Measurements from ENCODE around the gene LPXN.

The LPXN gene

GRCh38 chr11:58575377-58576020 lies at the start of gene LPXN:
Gene LPXN (minus strand): TSS chr11:58575856. CDS start chr11:58575772, 84 bp downstream.
- no peaks in the 10 kb centered on the region for H3K27me3 ChIP-seq (ENCODE audit: control insufficient read depth, insufficient read depth, low read length)
- no peaks in the 10 kb centered on the region for H3K36me3 ChIP-seq (ENCODE audit: control insufficient read depth, insufficient read depth, low read length)
- H3K9me3 ChIP-seq (ENCODE audit: control insufficient read depth, insufficient read depth, low read length) = no peaks in the 10 kb centered on the region
- H3K4me1 ChIP-seq (ENCODE audit: control insufficient read depth, insufficient read depth, low read length) = 0 out of 2 replicates have a peak, but pooled peaks cover 1% of the 10 kb centered on the region
- no peak within 1 kb of the TSS for H3K4me3 ChIP-seq (ENCODE audit: low read length)
- DNase-seq (ENCODE audit: low read depth, low spot score) = no peak
- no peak within 1 kb of the TSS for H3K27ac ChIP-seq (ENCODE audit: low read length)
- WGBS (ENCODE audit: insufficient coverage, insufficient read length) = no CpG with 5 or more reads among the region's 6 CpGs

GRCh38 chr11:58625086-58625485 lies 49.4 kb upstream of the LPXN start:
- H3K27ac ChIP-seq (ENCODE audit: low read length) = no peak overlapping the region
- no peak for DNase-seq (ENCODE audit: low read depth, low spot score)
- no CpG with 5 or more reads among the region's 4 CpGs for WGBS (ENCODE audit: insufficient coverage, insufficient read length)
- H3K9me3 ChIP-seq (ENCODE audit: control insufficient read depth, insufficient read depth, low read length) = no peaks in the 10 kb centered on the region
- peaks cover 4% of the 10 kb centered on the region; the same call in 1 of the 2 replicates for H3K36me3 ChIP-seq (ENCODE audit: control insufficient read depth, insufficient read depth, low read length)
- no peaks in the 10 kb centered on the region for H3K4me1 ChIP-seq (ENCODE audit: control insufficient read depth, insufficient read depth, low read length)
- no peak overlapping the region for H3K4me3 ChIP-seq (ENCODE audit: low read length)
- H3K27me3 ChIP-seq (ENCODE audit: control insufficient read depth, insufficient read depth, low read length) = no peaks in the 10 kb centered on the region

GRCh38 chr11:58622344-58622743 lies 46.7 kb upstream of the LPXN start, which contains the start of gene CNTF:
Gene CNTF (plus strand): TSS chr11:58622665. CDS start chr11:58622753, 88 bp downstream.
- Histone ChIP-seq H3K4me3 (ENCODE audit: low read length) (no peak within 1 kb of the TSS), H3K27me3 (ENCODE audit: control insufficient read depth, insufficient read depth, low read length) (no peaks in the 10 kb centered on the region), H3K9me3 (ENCODE audit: control insufficient read depth, insufficient read depth, low read length) (no peaks in the 10 kb centered on the region), H3K27ac (ENCODE audit: low read length) (no peak within 1 kb of the TSS), H3K36me3 (ENCODE audit: control insufficient read depth, insufficient read depth, low read length) (peaks cover 9% of the 10 kb centered on the region), H3K4me1 (ENCODE audit: control insufficient read depth, insufficient read depth, low read length) (no peaks in the 10 kb centered on the region)
- no peak for DNase-seq (ENCODE audit: low read depth, low spot score)
- no CpG with 5 or more reads among the region's 2 CpGs for WGBS (ENCODE audit: insufficient coverage, insufficient read length)

- H3K36me3 ChIP-seq (ENCODE audit: control insufficient read depth, insufficient read depth, low read length) = peaks cover 13% of the 10 kb centered on the region
- no peaks in the 10 kb centered on the region for H3K4me1 ChIP-seq (ENCODE audit: control insufficient read depth, insufficient read depth, low read length)
- no CpG with 5 or more reads among the region's 4 CpGs for WGBS (ENCODE audit: insufficient coverage, insufficient read length)
- H3K9me3 ChIP-seq (ENCODE audit: control insufficient read depth, insufficient read depth, low read length) = no peaks in the 10 kb centered on the region
- no peak for DNase-seq (ENCODE audit: low read depth, low spot score)
- no peak overlapping the region for H3K4me3 ChIP-seq (ENCODE audit: low read length)
- no peaks in the 10 kb centered on the region for H3K27me3 ChIP-seq (ENCODE audit: control insufficient read depth, insufficient read depth, low read length)
- H3K27ac ChIP-seq (ENCODE audit: low read length) = no peak overlapping the region
Measured at GRCh38 chr11:58621586-58622262, 46.1 kb upstream of the LPXN start.

- H3K27me3 ChIP-seq (ENCODE audit: control insufficient read depth, insufficient read depth, low read length) = no peaks in the 10 kb centered on the region
- no CpG with 5 or more reads among the region's 4 CpGs for WGBS (ENCODE audit: insufficient coverage, insufficient read length)
- no peaks in the 10 kb centered on the region for H3K4me1 ChIP-seq (ENCODE audit: control insufficient read depth, insufficient read depth, low read length)
- H3K27ac ChIP-seq (ENCODE audit: low read length) = no peak overlapping the region
- H3K9me3 ChIP-seq (ENCODE audit: control insufficient read depth, insufficient read depth, low read length) = no peaks in the 10 kb centered on the region
- H3K36me3 ChIP-seq (ENCODE audit: control insufficient read depth, insufficient read depth, low read length) = peaks cover 13% of the 10 kb centered on the region
- no peak overlapping the region for H3K4me3 ChIP-seq (ENCODE audit: low read length)
- no peak for DNase-seq (ENCODE audit: low read depth, low spot score)
Measured at GRCh38 chr11:58617976-58618557, 42.4 kb upstream of the LPXN start.

GRCh38 chr11:58616594-58616993 lies 40.9 kb upstream of the LPXN start:
- no peak overlapping the region for H3K27ac ChIP-seq (ENCODE audit: low read length)
- no peak overlapping the region for H3K4me3 ChIP-seq (ENCODE audit: low read length)
- no peaks in the 10 kb centered on the region for H3K4me1 ChIP-seq (ENCODE audit: control insufficient read depth, insufficient read depth, low read length)
- WGBS (ENCODE audit: insufficient coverage, insufficient read length) = no CpG with 5 or more reads among the region's 4 CpGs
- DNase-seq (ENCODE audit: low read depth, low spot score) = no peak
- H3K9me3 ChIP-seq (ENCODE audit: control insufficient read depth, insufficient read depth, low read length) = no peaks in the 10 kb centered on the region
- peaks cover 18% of the 10 kb centered on the region for H3K36me3 ChIP-seq (ENCODE audit: control insufficient read depth, insufficient read depth, low read length)
- no peaks in the 10 kb centered on the region for H3K27me3 ChIP-seq (ENCODE audit: control insufficient read depth, insufficient read depth, low read length)

- H3K36me3 ChIP-seq (ENCODE audit: control insufficient read depth, insufficient read depth, low read length) = peaks cover 18% of the 10 kb centered on the region
- no peaks in the 10 kb centered on the region for H3K27me3 ChIP-seq (ENCODE audit: control insufficient read depth, insufficient read depth, low read length)
- no peak for DNase-seq (ENCODE audit: low read depth, low spot score)
- WGBS (ENCODE audit: insufficient coverage, insufficient read length) = no CpG with 5 or more reads among the region's 1 CpG
- no peaks in the 10 kb centered on the region for H3K9me3 ChIP-seq (ENCODE audit: control insufficient read depth, insufficient read depth, low read length)
- no peaks in the 10 kb centered on the region for H3K4me1 ChIP-seq (ENCODE audit: control insufficient read depth, insufficient read depth, low read length)
- H3K27ac ChIP-seq (ENCODE audit: low read length) = no peak overlapping the region
- no peak overlapping the region for H3K4me3 ChIP-seq (ENCODE audit: low read length)
Measured at GRCh38 chr11:58615559-58615958, 39.9 kb upstream of the LPXN start.

- WGBS (ENCODE audit: insufficient coverage, insufficient read length) = no CpG with 5 or more reads among the region's 2 CpGs
- H3K9me3 ChIP-seq (ENCODE audit: control insufficient read depth, insufficient read depth, low read length) = no peaks in the 10 kb centered on the region
- no peak for DNase-seq (ENCODE audit: low read depth, low spot score)
- no peaks in the 10 kb centered on the region for H3K27me3 ChIP-seq (ENCODE audit: control insufficient read depth, insufficient read depth, low read length)
- peaks cover 18% of the 10 kb centered on the region for H3K36me3 ChIP-seq (ENCODE audit: control insufficient read depth, insufficient read depth, low read length)
- no peaks in the 10 kb centered on the region; the same call in 1 of the 2 replicates for H3K4me1 ChIP-seq (ENCODE audit: control insufficient read depth, insufficient read depth, low read length)
- H3K27ac ChIP-seq (ENCODE audit: low read length) = no peak overlapping the region
- H3K4me3 ChIP-seq (ENCODE audit: low read length) = no peak overlapping the region
Measured at GRCh38 chr11:58613228-58613627, 37.6 kb upstream of the LPXN start.

GRCh38 chr11:58609723-58610122 lies 34.1 kb upstream of the LPXN start:
- no CpG with 5 or more reads among the region's 8 CpGs for WGBS (ENCODE audit: insufficient coverage, insufficient read length)
- Histone ChIP-seq H3K4me3 (ENCODE audit: low read length) (no peak overlapping the region), H3K27ac (ENCODE audit: low read length) (no peak overlapping the region), H3K9me3 (ENCODE audit: control insufficient read depth, insufficient read depth, low read length) (no peaks in the 10 kb centered on the region), H3K4me1 (ENCODE audit: control insufficient read depth, insufficient read depth, low read length) (no peaks in the 10 kb centered on the region; the same call in 1 of the 2 replicates), H3K36me3 (ENCODE audit: control insufficient read depth, insufficient read depth, low read length) (peaks cover 9% of the 10 kb centered on the region; the same call in 1 of the 2 replicates), H3K27me3 (ENCODE audit: control insufficient read depth, insufficient read depth, low read length) (no peaks in the 10 kb centered on the region)
- DNase-seq (ENCODE audit: low read depth, low spot score) = no peak

- H3K36me3 ChIP-seq (ENCODE audit: control insufficient read depth, insufficient read depth, low read length) = peaks cover 7% of the 10 kb centered on the region; the same call in 1 of the 2 replicates
Measured at GRCh38 chr11:58608331-58608730, 32.7 kb upstream of the LPXN start.

More at GRCh38 chr11:58608331-58608730, 32.7 kb upstream of the LPXN start:
- Histone ChIP-seq H3K27ac (ENCODE audit: low read length) (no peak overlapping the region), H3K4me1 (ENCODE audit: control insufficient read depth, insufficient read depth, low read length) (no peaks in the 10 kb centered on the region; the same call in 1 of the 2 replicates), H3K27me3 (ENCODE audit: control insufficient read depth, insufficient read depth, low read length) (no peaks in the 10 kb centered on the region), H3K4me3 (ENCODE audit: low read length) (no peak overlapping the region), H3K9me3 (ENCODE audit: control insufficient read depth, insufficient read depth, low read length) (no peaks in the 10 kb centered on the region)
- no peak for DNase-seq (ENCODE audit: low read depth, low spot score)
- WGBS (ENCODE audit: insufficient coverage, insufficient read length) = no CpG with 5 or more reads among the region's 5 CpGs
